ENCODE data around the gene DNM1. TPM values are rescaled to one million over a fixed set of nuclear protein-coding genes. Genes with fewer than 3 reads are reported as not detected.

The DNM1 gene
- total RNA-seq, 1 donor from 2014 or later, result 0.13 TPM

- no peak for DNase-seq (ENCODE audit: low read depth in 2 of 2)
Observed at GRCh38 chr9:128204858-128205257, 1.7 kb downstream of the DNM1 start.

DNA sequence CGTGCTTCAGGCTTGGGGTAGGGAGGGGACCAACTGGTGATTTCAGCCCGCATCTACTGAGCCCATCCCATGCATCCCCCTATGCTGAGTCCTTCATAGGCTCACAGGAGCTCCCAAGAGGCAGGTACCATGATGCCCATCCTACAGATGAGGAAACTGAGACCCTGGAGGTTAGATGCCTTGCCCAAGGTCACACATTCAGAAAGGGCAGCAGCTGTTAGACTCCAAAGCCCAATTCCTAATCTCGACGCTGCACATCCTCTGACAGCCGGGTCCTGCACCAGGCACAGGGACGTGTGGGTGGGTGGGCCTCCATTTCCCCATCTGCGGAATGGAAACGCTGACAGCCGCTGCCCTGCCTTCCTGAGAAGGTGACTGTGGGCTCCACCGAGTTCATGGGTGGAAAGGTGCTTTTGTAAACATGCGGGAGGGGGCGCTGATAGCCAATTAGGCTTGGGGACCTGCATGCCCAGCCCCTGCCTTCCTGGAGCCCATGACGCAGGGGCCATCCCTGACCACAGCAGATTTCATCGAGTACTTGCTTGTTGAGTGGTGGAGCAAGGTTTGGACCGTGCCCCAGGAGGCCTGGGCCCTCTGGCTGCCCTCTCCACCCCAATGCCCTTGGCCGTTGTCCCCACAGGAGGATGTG, 2.2 kb downstream of the DNM1 start:
- no peak for DNase-seq (ENCODE audit: low read depth in 2 of 2)

DNA sequence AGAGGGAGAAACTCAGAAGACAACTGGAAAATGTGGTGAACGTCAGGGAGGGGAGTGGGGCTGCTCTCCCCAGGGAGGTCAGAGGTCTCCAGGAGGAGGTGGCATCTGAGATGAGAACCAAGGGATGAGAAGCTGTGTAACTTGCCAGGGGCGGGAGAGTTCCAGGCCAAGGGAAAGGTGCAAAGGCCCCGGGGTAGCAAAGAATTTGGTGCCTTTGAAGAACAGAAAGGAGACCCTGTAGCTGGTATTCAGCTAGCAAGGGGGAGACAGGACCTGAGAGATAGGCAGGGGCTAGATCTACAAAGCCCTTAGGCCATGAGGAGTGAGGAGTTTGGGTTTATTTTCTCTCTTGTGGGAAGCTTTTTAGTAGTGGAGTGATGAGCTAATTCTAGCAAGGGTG, 3.3 kb downstream of the DNM1 start:
- no peak for DNase-seq (ENCODE audit: low read depth in 2 of 2)

DNA sequence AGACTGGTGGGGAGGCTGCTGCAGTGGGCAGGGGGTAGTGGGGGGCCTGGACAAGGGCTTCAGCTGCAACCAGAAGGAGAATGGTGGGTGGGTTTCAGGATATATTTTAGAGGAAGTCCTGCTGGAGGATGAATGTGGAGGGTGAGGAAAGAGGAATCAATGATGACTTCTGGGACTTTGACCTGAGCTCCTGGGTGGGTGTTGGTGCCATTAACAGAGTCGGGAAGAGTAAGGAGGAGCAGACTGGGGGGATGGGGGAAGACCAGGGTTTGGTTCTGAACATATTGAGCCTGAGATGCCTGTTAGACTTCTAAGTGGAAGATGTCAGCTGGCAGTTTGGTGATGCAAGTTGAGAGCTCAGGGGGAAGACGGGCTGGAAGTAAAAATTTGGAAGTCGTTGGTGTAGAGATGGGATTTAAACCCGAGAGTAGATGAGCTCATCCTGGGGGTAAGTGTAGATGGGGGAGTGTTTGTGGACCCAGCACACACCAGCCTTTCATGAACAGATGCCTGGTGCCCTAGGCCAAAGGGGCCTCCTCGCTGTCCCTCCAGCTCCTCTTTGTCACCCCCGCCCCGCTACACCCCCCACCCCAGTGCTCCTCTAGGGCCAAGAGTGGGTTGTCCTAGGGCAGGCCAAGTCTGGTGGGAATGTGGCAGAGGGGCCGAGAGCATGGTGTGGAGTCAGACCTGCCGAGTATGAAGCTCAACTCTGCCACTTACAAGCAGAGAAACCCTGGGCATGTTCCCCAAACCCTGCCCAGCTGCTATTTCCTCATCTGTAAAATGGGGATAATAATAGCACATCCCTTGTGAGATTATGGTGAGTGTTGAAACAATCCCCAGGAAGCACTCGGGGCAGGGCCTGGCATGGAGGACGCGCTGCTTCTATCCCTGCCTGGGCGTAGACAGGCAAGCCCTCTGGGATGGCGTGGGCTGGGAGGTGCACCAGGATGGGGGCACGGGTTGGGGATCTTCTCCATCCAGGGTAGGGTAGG, 4.0 kb downstream of the DNM1 start:
- DNase-seq (ENCODE audit: low read depth in 2 of 2), result no peak

DNA sequence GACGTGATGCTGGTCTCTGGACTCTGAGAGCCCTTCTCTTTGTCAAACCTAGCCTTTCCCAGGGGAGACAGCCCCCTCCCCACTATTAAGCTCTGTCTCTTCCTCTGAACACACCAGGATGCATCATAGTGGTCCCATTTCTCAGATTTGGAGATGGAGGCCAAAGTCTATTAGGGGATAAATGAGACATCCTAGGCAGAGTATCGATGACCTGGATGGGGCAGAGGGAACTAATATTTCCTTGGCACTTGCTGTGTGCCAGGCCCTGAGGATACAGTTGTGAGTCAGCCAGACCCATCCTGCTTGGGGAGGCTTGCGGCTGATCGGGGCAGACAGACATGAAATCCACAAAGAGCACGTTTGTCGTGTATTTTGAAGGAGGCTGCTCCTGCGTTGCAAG, 5.2 kb downstream of the DNM1 start:
- DNase-seq (ENCODE audit: low read depth in 2 of 2), result no peak

GRCh38 chr9:128208946-128209669, 5.9 kb downstream of the DNM1 start:
- DNase-seq (ENCODE audit: low read depth in 2 of 2), result no peak

DNA sequence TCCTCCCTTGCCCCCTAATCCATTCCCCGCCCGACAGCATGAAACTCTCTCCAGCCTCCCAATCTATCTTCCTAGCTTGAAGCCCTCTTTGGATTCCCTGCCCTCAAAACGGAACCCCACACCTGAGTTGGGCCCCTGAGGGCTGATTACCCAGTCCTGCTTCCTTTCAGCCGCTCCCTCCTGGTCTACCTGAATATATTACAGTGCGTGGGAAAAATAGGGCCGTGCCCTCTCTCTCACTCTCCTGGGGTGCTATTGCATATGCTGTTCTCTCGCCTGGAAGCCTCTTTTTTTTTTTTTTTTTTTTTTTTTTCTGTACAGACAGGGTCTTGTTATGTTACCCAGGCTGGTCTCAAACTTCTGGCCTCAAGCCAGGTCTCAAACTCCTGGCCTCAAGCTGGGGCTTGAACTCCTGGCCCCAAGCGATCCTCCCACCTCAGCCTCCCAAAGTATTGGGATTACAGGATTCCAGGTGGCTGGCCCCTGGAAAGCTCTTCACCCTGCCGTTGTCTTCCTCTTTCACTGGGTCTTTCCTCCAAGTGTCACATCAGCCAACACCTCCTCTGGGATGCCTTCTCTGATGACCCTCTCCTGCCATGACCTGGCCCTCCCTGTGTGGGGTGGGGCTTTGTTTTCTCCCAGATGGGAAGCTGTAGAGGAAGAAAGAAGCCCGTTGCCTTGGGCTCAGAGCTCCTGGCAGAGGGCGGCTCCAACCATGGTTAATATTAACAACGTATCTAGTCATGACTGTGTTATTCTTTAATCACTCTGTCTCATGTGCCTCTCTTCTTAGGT, 8.2 kb downstream of the DNM1 start:
- no peak for DNase-seq (ENCODE audit: low read depth in 2 of 2)

GRCh38 chr9:128211981-128212281, 8.8 kb downstream of the DNM1 start:
- DNase-seq (ENCODE audit: low read depth in 2 of 2), result no peak

DNA sequence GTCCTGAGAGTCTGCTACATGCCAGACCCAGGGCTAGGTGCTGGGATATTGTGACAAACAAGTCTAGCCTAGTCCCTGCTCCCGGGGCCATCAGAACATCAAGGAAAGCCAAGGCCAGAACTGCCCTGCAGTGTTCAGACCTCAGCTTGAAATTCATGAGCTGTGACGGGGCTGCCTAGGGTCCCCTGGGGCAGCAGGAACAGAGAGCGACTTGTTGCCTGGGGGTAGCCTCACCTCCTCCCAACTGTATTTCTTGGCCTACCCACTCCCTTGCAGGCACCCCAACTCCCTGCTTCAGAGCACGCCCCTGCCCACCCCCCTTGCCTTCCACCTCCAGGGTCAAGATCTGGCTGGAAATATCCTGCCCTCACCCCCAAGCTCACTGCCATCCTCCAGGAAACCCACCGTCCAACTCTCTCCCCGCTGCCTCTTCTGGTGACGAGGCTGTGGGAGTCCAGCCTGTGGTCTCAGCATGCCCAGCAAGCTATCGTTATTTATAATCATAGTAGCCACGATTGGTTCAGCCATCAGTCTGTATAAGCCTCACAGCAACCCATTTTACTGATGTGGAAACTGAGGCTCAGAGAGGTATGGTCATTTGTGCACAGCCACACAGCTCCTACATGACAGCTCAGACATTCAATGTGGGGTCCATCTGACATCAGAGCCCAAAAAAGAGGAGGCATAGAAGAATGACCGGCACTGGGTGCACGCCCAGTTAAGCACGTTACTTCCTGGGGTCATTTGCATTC, 10.7 kb downstream of the DNM1 start:
- no peak for DNase-seq (ENCODE audit: low read depth in 2 of 2)

DNA sequence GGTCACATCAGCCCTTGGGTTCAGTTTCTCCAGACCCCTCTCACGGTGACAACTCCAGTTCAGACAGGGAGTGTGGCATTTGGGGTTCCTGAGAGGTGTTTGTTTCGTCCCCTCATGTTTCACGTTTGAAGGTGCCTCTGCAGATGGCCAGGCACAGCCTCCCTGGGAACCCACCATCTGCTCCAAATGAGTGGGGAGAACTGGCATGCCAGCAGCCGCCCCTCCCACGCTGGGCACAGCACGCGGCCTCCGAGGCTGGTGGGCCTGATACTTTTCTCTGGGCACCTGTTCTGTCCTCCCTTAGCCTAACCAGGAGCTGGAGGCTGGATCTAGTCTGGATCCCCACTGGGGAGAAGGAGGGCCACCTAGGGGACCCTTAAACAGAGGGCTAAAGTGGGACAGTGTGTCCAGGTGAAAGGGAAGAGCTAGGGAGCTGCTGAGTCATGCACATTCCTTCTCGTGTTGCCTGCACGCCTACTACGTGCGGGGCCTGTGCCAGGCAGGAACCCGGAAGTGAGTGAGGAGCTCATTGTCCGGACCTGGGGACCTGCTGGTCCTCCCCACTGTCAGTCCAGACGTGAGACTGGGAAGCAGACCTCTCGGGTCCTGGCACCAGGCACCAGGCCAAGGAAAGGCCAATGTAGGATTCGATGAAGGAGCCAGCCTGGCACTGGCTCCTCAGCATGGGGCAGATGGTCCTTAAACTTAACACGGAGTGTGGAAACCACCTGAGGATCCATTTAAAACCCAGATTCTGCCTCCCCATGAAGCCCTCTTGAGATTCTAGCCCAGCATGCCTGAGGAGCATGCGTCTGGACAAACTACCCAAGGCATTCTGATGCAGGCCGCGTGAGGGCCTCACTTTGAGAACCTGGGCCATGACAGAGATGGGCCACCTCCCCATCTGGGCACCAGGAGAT, 11.7 kb downstream of the DNM1 start:
- DNase-seq (ENCODE audit: low read depth in 2 of 2), result peak in 1 of 2 donors; percentile 28

GRCh38 chr9:128215491-128216409, 12.6 kb downstream of the DNM1 start:
- peak in 1 of 2 donors; percentile 67 for DNase-seq (ENCODE audit: low read depth in 2 of 2)

DNA sequence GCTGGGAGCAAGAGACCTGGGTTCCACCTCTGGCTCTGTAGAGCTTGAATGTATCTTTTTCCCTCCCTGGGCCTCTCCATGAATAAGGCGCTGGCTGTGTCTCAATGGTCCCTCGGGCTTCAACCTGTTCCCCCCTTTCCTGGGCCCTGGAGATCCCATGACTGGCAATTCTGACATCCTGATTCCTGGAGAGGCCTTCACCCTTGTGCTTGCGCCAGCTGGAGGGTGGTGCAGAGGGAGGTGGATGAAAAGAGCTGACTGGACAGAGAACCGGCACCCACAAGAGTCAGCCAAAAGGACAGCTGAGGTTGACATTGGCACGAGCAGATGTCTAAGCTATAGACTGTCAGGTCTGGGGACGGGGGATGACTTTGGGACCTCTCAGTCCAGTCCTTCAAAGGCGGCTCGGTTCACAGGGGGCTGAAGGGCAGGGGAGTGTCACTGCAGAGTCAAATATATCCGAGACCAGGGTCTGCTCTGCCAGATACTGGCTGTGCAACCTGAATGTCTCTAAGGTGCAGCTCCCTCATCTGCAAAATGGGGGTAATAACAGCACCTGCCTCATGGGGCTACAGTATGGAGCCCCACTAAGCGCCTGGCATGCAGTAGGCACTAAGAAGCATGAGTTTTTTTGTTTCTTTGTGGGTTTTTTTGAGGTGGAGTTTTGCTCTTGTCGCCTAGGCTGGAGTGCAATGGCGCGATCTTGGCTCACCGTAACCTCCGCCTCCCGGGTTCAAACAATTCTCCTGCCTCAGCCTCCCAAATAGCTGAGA, 13.8 kb downstream of the DNM1 start:
- no peak for DNase-seq (ENCODE audit: low read depth in 2 of 2)

DNA sequence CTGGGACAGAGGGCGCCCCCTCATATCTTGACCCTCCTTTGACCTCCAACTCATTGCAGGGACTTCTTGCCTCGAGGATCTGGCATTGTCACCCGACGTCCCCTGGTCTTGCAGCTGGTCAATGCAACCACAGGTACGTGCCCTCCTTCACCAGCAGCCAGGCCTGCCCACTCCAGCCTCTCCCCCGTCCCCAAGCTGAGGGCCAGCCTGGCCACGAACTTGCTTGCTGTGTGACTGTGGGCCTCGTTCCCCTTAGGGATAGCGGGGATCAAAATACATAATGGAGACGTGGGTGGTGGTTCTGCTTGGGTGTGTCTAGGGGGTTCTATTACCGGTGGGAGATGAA, 15.0 kb downstream of the DNM1 start:
- DNase-seq (ENCODE audit: low read depth in 2 of 2), result no peak

GRCh38 chr9:128218518-128219389, 15.6 kb downstream of the DNM1 start:
- DNase-seq (ENCODE audit: low read depth in 2 of 2), result peak in 1 of 2 donors; percentile 89

GRCh38 chr9:128219831-128220230, 16.7 kb downstream of the DNM1 start:
- DNase-seq (ENCODE audit: low read depth in 2 of 2), result no peak

DNA sequence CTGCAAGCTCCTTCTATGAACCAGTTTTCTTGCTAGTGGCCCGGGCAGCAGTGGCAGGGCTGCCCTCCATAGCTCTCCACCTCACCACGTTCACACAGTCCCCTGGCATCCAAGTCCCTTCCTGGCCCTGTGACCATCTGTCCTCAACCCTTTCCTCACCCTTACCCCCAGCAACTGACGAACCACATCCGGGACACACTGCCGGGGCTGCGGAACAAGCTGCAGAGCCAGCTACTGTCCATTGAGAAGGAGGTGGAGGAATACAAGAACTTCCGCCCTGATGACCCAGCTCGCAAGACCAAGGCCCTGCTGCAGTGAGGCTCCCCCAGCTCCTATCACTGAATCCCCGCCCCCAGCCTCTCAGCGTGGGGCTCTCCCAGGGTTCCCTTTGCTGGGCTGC, 18.8 kb downstream of the DNM1 start:
- DNase-seq (ENCODE audit: low read depth in 2 of 2), result no peak

All from dermis microvascular lymphatic vessel endothelial cell (primary cell).